ENCODE measurements around the gene PHLDB2. TPM values are rescaled to one million over a fixed set of nuclear protein-coding genes. Genes with fewer than 3 reads are reported as not detected.

Gene PHLDB2
- total RNA-seq, 4 donors from 2014 or later, result 12.9 to 34.7 (median 27.1) TPM

- no peak for TF ChIP-seq POLR2A (IDR thresholded peaks at IDR 0.05)
- Histone ChIP-seq H3K4me3 (replicated peaks in 1 of 3) (no peak overlapping the region), H3K36me3 (no peaks in the 10 kb centered on the region), H3K27ac (no peak overlapping the region), H3K9me3 (no peaks in the 10 kb centered on the region), H3K27me3 (no peaks in the 10 kb centered on the region), H3K4me1 (no peaks in the 10 kb centered on the region)
- intact Hi-C loops (cut with DNase I), result no loop called here
- no peak for DNase-seq
Observed at GRCh38 chr3:111882799-111883198, 23.7 kb downstream of the PHLDB2 start.

- Histone ChIP-seq H3K36me3 (no peaks in the 10 kb centered on the region), H3K27ac (no peak overlapping the region), H3K4me1 (no peaks in the 10 kb centered on the region), H3K4me3 (replicated peaks in 1 of 3) (no peak overlapping the region), H3K9me3 (no peaks in the 10 kb centered on the region), H3K27me3 (no peaks in the 10 kb centered on the region)
- 89 to 90% methylated on average over 11 of the region's 11 CpGs for WGBS, 2 donors
- no peak for TF ChIP-seq POLR2A (IDR thresholded peaks at IDR 0.05)
- no peak for TF ChIP-seq CTCF (IDR thresholded peaks at IDR 0.05)
- DNase-seq, result no peak
- intact Hi-C loops (cut with DNase I), result no loop called here
Observed at GRCh38 chr3:111884411-111885018, 25.4 kb downstream of the PHLDB2 start.

- TF ChIP-seq CTCF (IDR thresholded peaks at IDR 0.05), result no peak
- no peak for TF ChIP-seq POLR2A (IDR thresholded peaks at IDR 0.05)
- Histone ChIP-seq H3K27me3 (no peaks in the 10 kb centered on the region), H3K36me3 (no peaks in the 10 kb centered on the region), H3K4me1 (no peaks in the 10 kb centered on the region), H3K4me3 (replicated peaks in 1 of 3) (no peak overlapping the region), H3K27ac (no peak overlapping the region), H3K9me3 (no peaks in the 10 kb centered on the region)
- intact Hi-C loops (cut with DNase I), result no loop called here
- 92 to 95% methylated on average over 2 of the region's 2 CpGs for WGBS, 2 donors
- no peak for DNase-seq
Observed at GRCh38 chr3:111885578-111885977, 26.5 kb downstream of the PHLDB2 start.

- no peaks in the 10 kb centered on the region for H3K4me1 ChIP-seq
- H3K27me3 ChIP-seq, result no peaks in the 10 kb centered on the region
- H3K4me3 ChIP-seq (replicated peaks in 1 of 3), result no peak overlapping the region
- intact Hi-C loops (cut with DNase I), result no loop called here
- WGBS, 2 donors, result 92% methylated on average over 5 of the region's 5 CpGs
- H3K36me3 ChIP-seq, result no peaks in the 10 kb centered on the region
- DNase-seq, result no peak
- no peaks in the 10 kb centered on the region for H3K9me3 ChIP-seq
- TF ChIP-seq CTCF (IDR thresholded peaks at IDR 0.05) (no peak), POLR2A (IDR thresholded peaks at IDR 0.05) (no peak)
- no peak overlapping the region for H3K27ac ChIP-seq
Observed at GRCh38 chr3:111890051-111890580, 31.1 kb downstream of the PHLDB2 start.

- Histone ChIP-seq H3K9me3 (no peaks in the 10 kb centered on the region), H3K27me3 (no peaks in the 10 kb centered on the region), H3K4me3 (replicated peaks in 1 of 3) (no peak overlapping the region), H3K36me3 (no peaks in the 10 kb centered on the region), H3K4me1 (no peaks in the 10 kb centered on the region), H3K27ac (no peak overlapping the region)
- no peak for DNase-seq
- TF ChIP-seq POLR2A (IDR thresholded peaks at IDR 0.05), result no peak
- no peak for TF ChIP-seq CTCF (IDR thresholded peaks at IDR 0.05)
- 94 to 95% methylated on average over 2 of the region's 2 CpGs for WGBS, 2 donors
- intact Hi-C loops (cut with DNase I), result no loop called here
Observed at GRCh38 chr3:111892070-111892469, 33.0 kb downstream of the PHLDB2 start.
